HG03159 (cell line): ENCODE data around the gene ZNF366.
"Not testable (repeated sequence)": the region's sequence is repeated elsewhere in the genome, so short reads cannot be mapped to it uniquely, and the experiment has no call there.

Source experiments
- ATAC-seq: cut with Tn5 transposase; IDR thresholded peaks from one replicate; pipeline ENCODE4 v1.9.1; 2021; ENCODE audit warnings: mild to moderate bottlenecking, moderate library complexity; ENCODE audit not compliant: unreplicated experiment

The ZNF366 gene

DNA sequence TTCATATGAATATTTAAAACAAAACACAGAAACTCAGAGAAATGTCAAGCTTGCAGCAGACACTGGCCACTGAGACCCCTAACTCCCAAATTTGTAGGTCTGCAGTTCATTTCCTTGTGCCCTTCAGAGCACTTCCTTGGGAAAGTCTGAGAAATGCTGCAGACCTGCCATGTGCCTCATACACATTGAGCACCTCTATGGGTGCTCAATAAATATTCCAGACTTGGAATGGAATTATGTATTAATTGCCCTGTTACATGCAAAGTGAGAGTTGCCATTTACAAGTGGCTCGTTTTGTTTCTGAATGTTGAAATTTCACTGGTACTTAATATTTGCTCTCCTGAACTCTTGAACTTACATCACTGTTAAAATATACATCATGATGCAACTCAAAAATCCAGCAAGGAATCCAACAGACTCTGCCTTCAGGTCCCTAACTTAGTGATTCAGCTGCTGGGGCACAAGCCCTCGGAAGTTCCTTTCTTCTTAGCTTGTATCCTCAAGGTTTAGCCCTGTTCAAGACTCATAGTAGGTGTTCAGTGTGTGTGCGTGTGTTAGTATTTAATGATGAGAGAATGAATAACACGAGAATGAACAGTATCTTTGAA, 96.4 kb downstream of the ZNF366 start:
- no peak for ATAC-seq

DNA sequence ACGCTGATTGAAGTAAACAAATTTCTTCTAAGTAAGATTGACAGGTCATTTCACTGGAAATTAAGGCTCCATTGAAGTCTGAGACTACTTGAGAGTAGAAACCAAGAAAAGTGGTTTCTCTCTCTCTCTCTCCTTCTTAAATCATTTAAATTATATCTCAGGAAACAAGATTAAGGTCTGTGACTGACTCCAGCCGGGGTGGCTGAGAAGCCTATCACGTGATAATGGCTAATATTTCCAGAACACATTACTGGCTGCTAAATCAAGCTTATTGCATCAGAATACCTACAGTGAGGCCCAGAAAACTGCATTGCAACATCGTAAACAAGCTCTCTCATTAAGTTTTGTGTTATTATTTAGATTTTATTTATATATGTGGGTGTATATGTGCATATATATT, 98.6 kb downstream of the ZNF366 start:
- ATAC-seq = no peak

GRCh38 chr5:72408127-72408526, 99.1 kb downstream of the ZNF366 start:
- ATAC-seq = no peak

DNA sequence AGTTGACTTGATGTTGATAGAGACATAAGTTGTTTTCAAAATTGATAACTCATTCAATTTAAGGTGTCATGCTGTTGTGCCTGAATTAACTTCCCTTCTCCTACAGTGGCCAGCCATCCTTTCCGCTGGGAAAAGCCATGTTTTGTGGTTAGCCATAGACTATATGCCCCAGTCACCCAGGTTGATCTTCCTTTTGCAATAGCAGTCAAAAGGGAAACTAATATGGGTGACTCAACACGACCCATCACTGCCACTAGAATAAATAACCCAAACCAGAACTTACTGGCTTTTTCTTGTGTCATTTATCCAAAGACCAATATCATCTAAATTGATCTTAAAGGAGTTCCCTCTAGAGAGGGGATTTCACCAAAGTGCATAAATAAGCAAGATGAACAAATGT, 99.7 kb downstream of the ZNF366 start:
- ATAC-seq = no peak

GRCh38 chr5:72407078-72407477, 100.1 kb downstream of the ZNF366 start:
- no peak for ATAC-seq

- not testable (repeated sequence) for ATAC-seq
Observed at GRCh38 chr5:72404771-72405170, 102.4 kb downstream of the ZNF366 start.

DNA sequence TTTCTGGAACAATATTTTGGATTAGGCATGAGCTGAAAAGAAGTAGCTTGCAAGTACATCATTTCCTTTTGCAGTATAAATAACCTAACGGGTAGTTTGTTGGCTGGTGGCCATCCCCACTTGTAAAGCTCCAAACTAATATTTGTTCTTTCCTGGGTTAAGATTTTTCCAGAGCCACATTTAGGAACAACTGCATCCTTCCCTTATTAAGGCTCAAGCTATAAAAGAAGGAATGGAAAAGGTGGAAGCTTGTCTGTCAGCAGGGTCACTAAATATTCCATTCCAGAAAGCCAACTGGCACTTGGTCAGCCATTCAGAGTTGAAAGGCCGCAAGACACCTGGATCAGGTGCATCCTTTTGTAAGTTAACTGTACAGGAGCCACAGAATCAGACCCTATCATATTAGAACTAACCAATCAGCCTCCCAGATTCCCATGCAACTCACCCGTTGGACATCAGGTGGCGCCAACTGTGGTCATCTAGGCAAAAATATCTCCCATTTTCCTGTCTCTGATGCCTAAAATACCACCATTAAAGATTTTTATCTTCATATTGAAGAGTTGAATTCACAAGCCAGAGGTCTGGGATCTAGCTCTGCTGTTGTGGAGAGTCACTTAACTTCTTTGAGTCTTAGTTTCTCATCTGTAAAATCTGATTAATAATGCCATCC, 104.1 kb downstream of the ZNF366 start:
- ATAC-seq = no peak

GRCh38 chr5:72402381-72402890, 104.8 kb downstream of the ZNF366 start:
- ATAC-seq = no peak

- ATAC-seq = no peak
Observed at GRCh38 chr5:72400950-72401349, 106.3 kb downstream of the ZNF366 start.

- no peak for ATAC-seq
Observed at GRCh38 chr5:72397836-72398235, 109.4 kb downstream of the ZNF366 start.

- ATAC-seq = no peak
Observed at GRCh38 chr5:72394688-72395087, 112.5 kb downstream of the ZNF366 start.

DNA sequence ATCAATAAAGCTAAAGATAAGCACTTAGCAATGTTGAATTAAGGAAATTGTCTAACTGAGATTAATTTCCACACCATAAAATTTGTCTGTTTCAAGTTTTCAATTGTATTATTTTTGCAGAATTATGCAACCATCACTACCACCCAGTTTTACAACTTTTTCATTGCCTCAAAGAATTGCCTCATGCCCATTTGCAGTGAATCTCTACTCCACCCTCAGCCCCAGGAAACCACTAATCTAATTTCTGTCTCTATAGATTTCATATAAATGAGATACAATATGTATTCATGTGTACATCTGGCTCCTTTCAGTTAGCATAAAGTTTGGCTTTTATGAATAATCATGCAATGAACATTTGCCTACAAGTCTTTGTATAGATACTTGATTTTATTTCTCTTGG, 114.2 kb downstream of the ZNF366 start:
- ATAC-seq = no peak
